ENCODE data around the gene GBGT1. TPM values are rescaled to one million over a fixed set of nuclear protein-coding genes. Genes with fewer than 3 reads are reported as not detected.
"Not testable (repeated sequence)": the region's sequence is repeated elsewhere in the genome, so short reads cannot be mapped to it uniquely, and the experiment has no call there.

The GBGT1 gene
- 1 to 10 TPM; 3.9 to 4.7 TPM for total RNA-seq

GRCh38 chr9:133163504-133164172 lies at the start of gene GBGT1:
GBGT1 (minus strand) TSS chr9:133163914; CDS start chr9:133162412, 1,502 bp downstream.
- peaks cover 4% of the 10 kb centered on the region for H3K4me1 Mint-ChIP-seq (ENCODE audit: low read depth)
- H3K27ac Mint-ChIP-seq: no peak within 1 kb of the TSS
- CTCF ChIA-PET: no interaction called here
- H3K9me3 Mint-ChIP-seq: no peaks in the 10 kb centered on the region
- intact Hi-C loops (cut with micrococcal nuclease): no loop called here
- no peaks in the 10 kb centered on the region for H3K27me3 Mint-ChIP-seq (ENCODE audit: low read depth)
- H3K4me3 Mint-ChIP-seq: peak within 1 kb of the TSS; percentile 70
- H3K36me3 Mint-ChIP-seq (ENCODE audit: low read depth): no peaks in the 10 kb centered on the region
- DNase-seq: peak; percentile 39

- intact Hi-C loops (cut with micrococcal nuclease): no loop called here
These were observed 46.9 kb upstream of the GBGT1 start for GRCh38 chr9:133210609-133211008.

GRCh38 chr9:133210202-133210532 lies 46.5 kb upstream of the GBGT1 start:
- Mint-ChIP-seq H3K4me3 (no peak overlapping the region), H3K4me1 (ENCODE audit: low read depth) (no peaks in the 10 kb centered on the region), H3K27me3 (ENCODE audit: low read depth) (peaks cover 23% of the 10 kb centered on the region), H3K36me3 (ENCODE audit: low read depth) (no peaks in the 10 kb centered on the region), H3K27ac (no peak overlapping the region), H3K9me3 (no peaks in the 10 kb centered on the region)
- intact Hi-C loops (cut with micrococcal nuclease): no loop called here
- CTCF ChIA-PET: no interaction called here
- DNase-seq: no peak

More at GRCh38 chr9:133210609-133211008, 46.9 kb upstream of the GBGT1 start:
- Mint-ChIP-seq H3K4me1 (ENCODE audit: low read depth) (no peaks in the 10 kb centered on the region), H3K9me3 (no peaks in the 10 kb centered on the region), H3K27ac (no peak overlapping the region), H3K36me3 (ENCODE audit: low read depth) (no peaks in the 10 kb centered on the region), H3K4me3 (no peak overlapping the region), H3K27me3 (ENCODE audit: low read depth) (peaks cover 26% of the 10 kb centered on the region)
- DNase-seq: no peak
- CTCF ChIA-PET: no interaction called here

GRCh38 chr9:133209327-133210201 lies 45.9 kb upstream of the GBGT1 start:
- H3K36me3 Mint-ChIP-seq (ENCODE audit: low read depth); H3K4me3 Mint-ChIP-seq; H3K9me3 Mint-ChIP-seq; CTCF ChIA-PET; H3K4me1 Mint-ChIP-seq (ENCODE audit: low read depth); H3K27ac Mint-ChIP-seq; intact Hi-C loops (cut with micrococcal nuclease); DNase-seq: not testable (repeated sequence)
- peaks cover 23% of the 10 kb centered on the region for H3K27me3 Mint-ChIP-seq (ENCODE audit: low read depth)

- H3K4me3 Mint-ChIP-seq; H3K4me1 Mint-ChIP-seq (ENCODE audit: low read depth): not testable (repeated sequence)
- H3K27me3 Mint-ChIP-seq (ENCODE audit: low read depth): peaks cover 18% of the 10 kb centered on the region
These were observed 45.2 kb upstream of the GBGT1 start, which contains the start of gene OBP2B for GRCh38 chr9:133208880-133209300. OBP2B (minus strand) TSS chr9:133209250; CDS start chr9:133209199, 51 bp downstream.

GRCh38 chr9:133208171-133208879 lies 44.6 kb upstream of the GBGT1 start:
- H3K4me3 Mint-ChIP-seq; H3K4me1 Mint-ChIP-seq (ENCODE audit: low read depth); CTCF ChIA-PET; H3K36me3 Mint-ChIP-seq (ENCODE audit: low read depth); H3K9me3 Mint-ChIP-seq; DNase-seq; H3K27ac Mint-ChIP-seq; intact Hi-C loops (cut with micrococcal nuclease): not testable (repeated sequence)
- H3K27me3 Mint-ChIP-seq (ENCODE audit: low read depth): peaks cover 18% of the 10 kb centered on the region

More at GRCh38 chr9:133208880-133209300, 45.2 kb upstream of the GBGT1 start, which contains the start of gene OBP2B:
- H3K9me3 Mint-ChIP-seq; CTCF ChIA-PET; DNase-seq; H3K36me3 Mint-ChIP-seq (ENCODE audit: low read depth); H3K27ac Mint-ChIP-seq; intact Hi-C loops (cut with micrococcal nuclease): not testable (repeated sequence)

- Mint-ChIP-seq H3K4me1 (ENCODE audit: low read depth) (no peaks in the 10 kb centered on the region), H3K27ac (no peak overlapping the region), H3K36me3 (ENCODE audit: low read depth) (no peaks in the 10 kb centered on the region), H3K9me3 (no peaks in the 10 kb centered on the region), H3K4me3 (no peak overlapping the region), H3K27me3 (ENCODE audit: low read depth) (peaks cover 18% of the 10 kb centered on the region)
- no peak for DNase-seq
- CTCF ChIA-PET: no interaction called here
- intact Hi-C loops (cut with micrococcal nuclease): no loop called here
These were observed 43.9 kb upstream of the GBGT1 start for GRCh38 chr9:133207540-133208170.

- DNase-seq: no peak
- H3K4me1 Mint-ChIP-seq (ENCODE audit: low read depth): no peaks in the 10 kb centered on the region
- no peaks in the 10 kb centered on the region for H3K36me3 Mint-ChIP-seq (ENCODE audit: low read depth)
- no peaks in the 10 kb centered on the region for H3K9me3 Mint-ChIP-seq
- H3K27me3 Mint-ChIP-seq (ENCODE audit: low read depth): peaks cover 17% of the 10 kb centered on the region
- CTCF ChIA-PET: interaction anchor here (1.1 kb wide), 1 partner anchor 32 kb away, joined by 3 read pairs; no protein-coding TSS in a partner anchor
- intact Hi-C loops (cut with micrococcal nuclease): no loop called here
- no peak overlapping the region for H3K27ac Mint-ChIP-seq
- H3K4me3 Mint-ChIP-seq: no peak overlapping the region
These were observed 43.4 kb upstream of the GBGT1 start for GRCh38 chr9:133207021-133207531.

- H3K27ac Mint-ChIP-seq: no peak overlapping the region
- H3K4me3 Mint-ChIP-seq: no peak overlapping the region
- H3K36me3 Mint-ChIP-seq (ENCODE audit: low read depth): no peaks in the 10 kb centered on the region
- no peaks in the 10 kb centered on the region for H3K9me3 Mint-ChIP-seq
- H3K4me1 Mint-ChIP-seq (ENCODE audit: low read depth): no peaks in the 10 kb centered on the region
- intact Hi-C loops (cut with micrococcal nuclease): no loop called here
- CTCF ChIA-PET: interaction anchor here (1.1 kb wide), 1 partner anchor 33 kb away, joined by 3 read pairs; no protein-coding TSS in a partner anchor
- DNase-seq: no peak
- H3K27me3 Mint-ChIP-seq (ENCODE audit: low read depth): peaks cover 11% of the 10 kb centered on the region
These were observed 42.5 kb upstream of the GBGT1 start for GRCh38 chr9:133205996-133206931.

- H3K36me3 Mint-ChIP-seq (ENCODE audit: low read depth); H3K4me3 Mint-ChIP-seq; H3K4me1 Mint-ChIP-seq (ENCODE audit: low read depth); H3K9me3 Mint-ChIP-seq; CTCF ChIA-PET; DNase-seq; H3K27ac Mint-ChIP-seq; intact Hi-C loops (cut with micrococcal nuclease): not testable (repeated sequence)
- H3K27me3 Mint-ChIP-seq (ENCODE audit: low read depth): peaks cover 11% of the 10 kb centered on the region
These were observed 41.8 kb upstream of the GBGT1 start for GRCh38 chr9:133205481-133205887.

GRCh38 chr9:133204993-133205336 lies 41.3 kb upstream of the GBGT1 start:
- H3K36me3 Mint-ChIP-seq (ENCODE audit: low read depth): peaks cover under 1% of the 10 kb centered on the region
- intact Hi-C loops (cut with micrococcal nuclease): no loop called here
- peaks cover 3% of the 10 kb centered on the region for H3K4me1 Mint-ChIP-seq (ENCODE audit: low read depth)
- no peak overlapping the region for H3K27ac Mint-ChIP-seq
- H3K4me3 Mint-ChIP-seq: no peak overlapping the region
- peaks cover 9% of the 10 kb centered on the region for H3K27me3 Mint-ChIP-seq (ENCODE audit: low read depth)
- DNase-seq: no peak
- no peaks in the 10 kb centered on the region for H3K9me3 Mint-ChIP-seq
- CTCF ChIA-PET: no interaction called here
